Measurements from ENCODE around the gene PKP3. TPM values are rescaled to one million over a fixed set of nuclear protein-coding genes. Genes with fewer than 3 reads are reported as not detected.
"Not testable (repeated sequence)": the region's sequence is repeated elsewhere in the genome, so short reads cannot be mapped to it uniquely, and the experiment has no call there.

PKP3 gene
- polyA plus RNA-seq, 3 donors from 2014 or later, result 0.36 TPM; not detected in 2

- DNase-seq, H3K36me3 Mint-ChIP-seq, H3K9me3 Mint-ChIP-seq, H3K27ac Mint-ChIP-seq, H3K4me3 Mint-ChIP-seq: not testable (repeated sequence)
- Mint-ChIP-seq H3K27me3 (ENCODE audit: low read depth in 3 of 3) (peaks cover 7 to 15% (median 10%) of the 10 kb centered on the region in 3 donors), H3K4me1 (peaks cover 23 to 42% of the 10 kb centered on the region in 2 donors)
Observed at GRCh38 chr11:411520-411919, 17.5 kb downstream of the PKP3 start.

- Mint-ChIP-seq H3K9me3 (no peaks in the 10 kb centered on the region), H3K4me3 (peak overlapping the region; percentile 82 to 98 (median 91)), H3K36me3 (peaks cover 0 to 5% (median 0%) of the 10 kb centered on the region in 3 donors), H3K27ac (peak overlapping the region in 5 of 6 donors; percentile 69 to 89 (median 76)), H3K27me3 (ENCODE audit: low read depth in 3 of 3) (peaks cover under 1 to 12% (median 8%) of the 10 kb centered on the region in 3 donors), H3K4me1 (peaks cover 25 to 43% of the 10 kb centered on the region in 2 donors)
- DNase-seq, result no peak
Observed at GRCh38 chr11:412641-413119, 18.7 kb downstream of the PKP3 start.

GRCh38 chr11:413120-414081 is 19.4 kb downstream of the PKP3 start:
- peaks cover 27 to 44% of the 10 kb centered on the region in 2 donors for H3K4me1 Mint-ChIP-seq
- peaks cover 3 to 13% (median 8%) of the 10 kb centered on the region in 3 donors for H3K27me3 Mint-ChIP-seq (ENCODE audit: low read depth in 3 of 3)
- peak overlapping the region; percentile 69 to 89 (median 76) for H3K27ac Mint-ChIP-seq
- no peak for DNase-seq
- H3K9me3 Mint-ChIP-seq, result no peaks in the 10 kb centered on the region
- H3K4me3 Mint-ChIP-seq, result peak overlapping the region; percentile 82 to 98 (median 91)
- peaks cover 0 to 5% (median 0%) of the 10 kb centered on the region in 3 donors for H3K36me3 Mint-ChIP-seq

GRCh38 chr11:414318-414857 is 20.4 kb downstream of the PKP3 start:
- Mint-ChIP-seq H3K27me3 (ENCODE audit: low read depth in 3 of 3) (peaks cover 4 to 13% (median 8%) of the 10 kb centered on the region in 3 donors), H3K27ac (peak overlapping the region; percentile 88 to 98 (median 95)), H3K36me3 (peaks cover 0 to 5% (median 0%) of the 10 kb centered on the region in 3 donors)

GRCh38 chr11:415640-416041 is 21.6 kb downstream of the PKP3 start:
- peaks cover 0 to 5% (median 0%) of the 10 kb centered on the region in 3 donors for H3K36me3 Mint-ChIP-seq
- H3K4me3 Mint-ChIP-seq, result peak overlapping the region; percentile 98 to 100 (median 98)
- H3K4me1 Mint-ChIP-seq, result peaks cover 27 to 38% of the 10 kb centered on the region in 2 donors
- peaks cover 4 to 11% (median 8%) of the 10 kb centered on the region in 3 donors for H3K27me3 Mint-ChIP-seq (ENCODE audit: low read depth in 3 of 3)
- H3K27ac Mint-ChIP-seq, result peak overlapping the region; percentile 88 to 98 (median 95)
- DNase-seq, result no peak
- no peaks in the 10 kb centered on the region for H3K9me3 Mint-ChIP-seq

More at GRCh38 chr11:414318-414857, 20.4 kb downstream of the PKP3 start:
- no peak for DNase-seq
- peak overlapping the region; percentile 98 to 100 (median 98) for H3K4me3 Mint-ChIP-seq
- H3K9me3 Mint-ChIP-seq, result no peaks in the 10 kb centered on the region
- H3K4me1 Mint-ChIP-seq, result peaks cover 27 to 42% of the 10 kb centered on the region in 2 donors

- Mint-ChIP-seq H3K9me3 (no peaks in the 10 kb centered on the region), H3K4me3 (peak overlapping the region; percentile 98 to 100 (median 98)), H3K27me3 (ENCODE audit: low read depth in 3 of 3) (peaks cover 4 to 11% (median 8%) of the 10 kb centered on the region in 3 donors), H3K27ac (peak overlapping the region; percentile 88 to 98 (median 95)), H3K4me1 (peaks cover 27 to 38% of the 10 kb centered on the region in 2 donors), H3K36me3 (peaks cover 0 to 5% (median 0%) of the 10 kb centered on the region in 3 donors)
- peak in 1 of 3 donors; percentile 24 for DNase-seq
Observed at GRCh38 chr11:416051-416756, 22.2 kb downstream of the PKP3 start.

- Mint-ChIP-seq H3K4me3 (peak overlapping the region; percentile 65 to 100 (median 98)), H3K4me1 (peaks cover 27 to 38% of the 10 kb centered on the region in 2 donors), H3K27ac (peak overlapping the region in 5 of 6 donors; percentile 30 to 98 (median 80)), H3K9me3 (no peaks in the 10 kb centered on the region), H3K36me3 (peaks cover 0 to 5% (median under 1%) of the 10 kb centered on the region in 3 donors), H3K27me3 (ENCODE audit: low read depth in 3 of 3) (peaks cover 4 to 11% (median 8%) of the 10 kb centered on the region in 3 donors)
- DNase-seq, result peak; percentile 57 to 65 (median 65)
Observed at GRCh38 chr11:416757-417621, 23.0 kb downstream of the PKP3 start.

GRCh38 chr11:417652-418342 is 23.8 kb downstream of the PKP3 start:
- no peaks in the 10 kb centered on the region for H3K9me3 Mint-ChIP-seq
- peak overlapping the region; percentile 65 to 81 (median 79) for H3K4me3 Mint-ChIP-seq

GRCh38 chr11:418343-419247 is 24.6 kb downstream of the PKP3 start:
- Mint-ChIP-seq H3K27me3 (ENCODE audit: low read depth in 3 of 3) (peaks cover 4 to 11% (median 8%) of the 10 kb centered on the region in 3 donors), H3K27ac (no peak overlapping the region), H3K36me3 (peaks cover 0 to 5% (median 5%) of the 10 kb centered on the region in 3 donors), H3K4me1 (peaks cover 27% of the 10 kb centered on the region in 2 donors), H3K4me3 (peak overlapping the region in 4 of 5 donors; percentile 19 to 70 (median 44)), H3K9me3 (no peaks in the 10 kb centered on the region)
- DNase-seq, result no peak

More at GRCh38 chr11:417652-418342, 23.8 kb downstream of the PKP3 start:
- Mint-ChIP-seq H3K4me1 (peaks cover 27 to 35% of the 10 kb centered on the region in 2 donors), H3K27ac (peak overlapping the region; percentile 30 to 80 (median 64)), H3K27me3 (ENCODE audit: low read depth in 3 of 3) (peaks cover 4 to 11% (median 8%) of the 10 kb centered on the region in 3 donors), H3K36me3 (peaks cover 0 to 5% (median 5%) of the 10 kb centered on the region in 3 donors)
- no peak for DNase-seq

- Mint-ChIP-seq H3K4me3 (no peak overlapping the region), H3K27me3 (ENCODE audit: low read depth in 3 of 3) (peaks cover 4 to 9% (median 8%) of the 10 kb centered on the region in 3 donors), H3K4me1 (peaks cover 24 to 25% of the 10 kb centered on the region in 2 donors), H3K27ac (no peak overlapping the region), H3K36me3 (peaks cover 0 to 7% (median 5%) of the 10 kb centered on the region in 3 donors), H3K9me3 (peaks cover 0 to under 1% (median 0%) of the 10 kb centered on the region in 6 donors)
- no peak for DNase-seq
Observed at GRCh38 chr11:419248-420005, 25.4 kb downstream of the PKP3 start.

Measured in immature natural killer cell (primary cell).